GM23338 (cell line): Measurements from ENCODE around the gene NTF3. TPM values are rescaled to one million over a fixed set of nuclear protein-coding genes. Genes with fewer than 3 reads are reported as not detected.

Experiments used
- ATAC-seq: fragments of 200-7000 bp; cut with Tn5 transposase; 3 replicates; pipeline ENCODE4 v1.9.1; 2020
- DNase-seq: peaks from one replicate; pipeline ENCODE4 v3.0.0-alpha.2; 2015; ENCODE audit warnings: low spot score
- H2AFZ ChIP-seq: fragments of 200-600 bp; sonication (generic); 2 replicates; pipeline ENCODE4 v1.8.0; 2016; ENCODE audit warnings: antibody characterized with exemption, mild to moderate bottlenecking, moderate library complexity
- H3F3A ChIP-seq: fragments of 200-600 bp; sonication (generic); replicated peaks from 2 replicates; pipeline ENCODE4 v1.8.0; 2017; ENCODE audit warnings: antibody characterized with exemption, mixed run types, low read depth
- H3K27ac ChIP-seq: fragments of 200-600 bp; sonication (generic); 2 replicates; pipeline ENCODE4 v1.6.1; 2016; ENCODE audit warnings: low read depth
- H3K27me3 ChIP-seq: fragments of 200-600 bp; sonication (generic); 2 replicates; pipeline ENCODE4 v1.8.0; 2016; ENCODE audit warnings: mild to moderate bottlenecking, mixed run types, moderate library complexity; ENCODE audit not compliant: insufficient read depth
- H3K36me3 ChIP-seq: fragments of 200-600 bp; sonication (generic); 2 replicates; pipeline ENCODE4 v1.8.0; 2016; ENCODE audit warnings: mild to moderate bottlenecking; ENCODE audit not compliant: insufficient read depth
- H3K4me1 ChIP-seq: fragments of 200-600 bp; sonication (generic); 2 replicates; pipeline ENCODE4 v1.8.0; 2016; ENCODE audit warnings: mild to moderate bottlenecking, moderate library complexity; ENCODE audit not compliant: insufficient read depth
- H3K4me2 ChIP-seq: fragments of 200-600 bp; sonication (generic); 2 replicates; pipeline ENCODE4 v1.7.1; 2017; ENCODE audit warnings: mixed run types
- H3K4me3 ChIP-seq: fragments of 200-600 bp; sonication (generic); 2 replicates; pipeline ENCODE4 v1.6.1; 2016; ENCODE audit warnings: mixed run types
- H3K79me2 ChIP-seq: fragments of 200-600 bp; sonication (generic); replicated peaks from 2 replicates; pipeline ENCODE4 v1.8.0; 2017; ENCODE audit warnings: mild to moderate bottlenecking; ENCODE audit not compliant: insufficient read depth
- H3K9me2 ChIP-seq: fragments of 200-600 bp; sonication (generic); 2 replicates; pipeline ENCODE4 v1.8.0; 2017; ENCODE audit not compliant: insufficient read depth
- H4K20me1 ChIP-seq: fragments of 200-600 bp; sonication (generic); replicated peaks from 2 replicates; pipeline ENCODE4 v1.8.0; 2017; ENCODE audit warnings: mild to moderate bottlenecking; ENCODE audit not compliant: insufficient read depth
- H3K27ac Mint-ChIP-seq: 2 replicates; pipeline ENCODE4 v1.8.0; 2020; ENCODE audit warnings: inconsistent platforms, mild to moderate bottlenecking, moderate library complexity, mixed read lengths
- H3K27me3 Mint-ChIP-seq: 3 replicates; pipeline ENCODE4 v1.8.0; 2022; ENCODE audit warnings: low read depth, mild to moderate bottlenecking, moderate library complexity, mixed read lengths, inconsistent platforms; ENCODE audit not compliant: insufficient read depth, poor library complexity
- H3K36me3 Mint-ChIP-seq: 3 replicates; pipeline ENCODE4 v1.8.0; 2021; ENCODE audit warnings: low read depth, mild to moderate bottlenecking, inconsistent platforms, moderate library complexity, mixed read lengths
- H3K4me1 Mint-ChIP-seq: 3 replicates; pipeline ENCODE4 v1.8.0; 2020; ENCODE audit warnings: mild to moderate bottlenecking, inconsistent platforms, mixed read lengths
- H3K4me3 Mint-ChIP-seq: 3 replicates; pipeline ENCODE4 v1.8.0; 2021; ENCODE audit warnings: moderate library complexity, mild to moderate bottlenecking, inconsistent platforms, mixed read lengths
- H3K9me3 Mint-ChIP-seq: 3 replicates; pipeline ENCODE4 v1.8.0; 2020; ENCODE audit warnings: moderate library complexity, mild to moderate bottlenecking, inconsistent platforms, mixed read lengths
- EZH2 ChIP-seq: fragments of 200-600 bp; sonication (generic); IDR thresholded peaks from one replicate; pipeline ENCODE4 v1.8.0; 2017; ENCODE audit warnings: antibody characterized with exemption, mild to moderate bottlenecking, low read depth; ENCODE audit not compliant: unreplicated experiment
- EZH2phosphoT487 ChIP-seq: fragments of 200-600 bp; sonication (generic); IDR thresholded peaks from one replicate; pipeline ENCODE4 v1.8.1; 2018; ENCODE audit warnings: antibody characterized with exemption; ENCODE audit not compliant: unreplicated experiment
- JUNB ChIP-seq: IDR thresholded peaks from one replicate; pipeline ENCODE4 v1.6.1; 2016; ENCODE audit warnings: antibody characterized with exemption; ENCODE audit not compliant: unreplicated experiment
- NANOG ChIP-seq: IDR thresholded peaks from 2 replicates; pipeline ENCODE4 v1.6.1; 2016; ENCODE audit warnings: antibody characterized with exemption, borderline replicate concordance
- ZNF462 ChIP-seq: fragments of 250-450 bp; sonication (Bioruptor Pico); IDR thresholded peaks from 2 replicates; pipeline ENCODE4 v1.5.0; 2020; ENCODE audit warnings: mild to moderate bottlenecking, moderate library complexity
- polyA plus RNA-seq: library from polyadenylated mRNA; unstranded; fragments of >200 nt; fragmentation: Nextera tagmentation; extraction: Ambion mirVana; gene quantifications from 2 replicates; pipeline ENCODE4 v1.2.1, GENCODE V29; 2016
- total RNA-seq: library from RNA; depleted of rRNA; stranded (reverse); fragments of >200 nt; shearing (Covaris generic); gene quantifications from 2 replicates; pipeline ENCODE4 v1.2.3, GENCODE V29; 2014
- TF ChIP-seq, protein P1 (sequence below): IDR thresholded peaks from 2 replicates; pipeline ENCODE4 v1.6.1; 2016; ENCODE audit warnings: antibody characterized with exemption

Gene NTF3
- total and polyA plus RNA-seq, 2 experiments from 2014 or later = 1.2 TPM; not detected in 1

GRCh38 chr12:5524116-5524768 lies 92.3 kb downstream of the NTF3 start:
- H3K4me1 Mint-ChIP-seq = no peaks in the 10 kb centered on the region
- no peak overlapping the region for H3K4me3 ChIP-seq
- H3K36me3 Mint-ChIP-seq = no peaks in the 10 kb centered on the region
- H3K79me2 ChIP-seq = no peaks in the 10 kb centered on the region
- H3F3A ChIP-seq = no peaks in the 10 kb centered on the region
- H3K9me2 ChIP-seq = no peaks in the 10 kb centered on the region
- H3K4me3 Mint-ChIP-seq = no peak overlapping the region
- DNase-seq (no peak), ATAC-seq (no peak)
- TF ChIP-seq ZNF462 = no peak
- TF ChIP-seq JUNB = no peak
- TF ChIP-seq, protein P1, sequence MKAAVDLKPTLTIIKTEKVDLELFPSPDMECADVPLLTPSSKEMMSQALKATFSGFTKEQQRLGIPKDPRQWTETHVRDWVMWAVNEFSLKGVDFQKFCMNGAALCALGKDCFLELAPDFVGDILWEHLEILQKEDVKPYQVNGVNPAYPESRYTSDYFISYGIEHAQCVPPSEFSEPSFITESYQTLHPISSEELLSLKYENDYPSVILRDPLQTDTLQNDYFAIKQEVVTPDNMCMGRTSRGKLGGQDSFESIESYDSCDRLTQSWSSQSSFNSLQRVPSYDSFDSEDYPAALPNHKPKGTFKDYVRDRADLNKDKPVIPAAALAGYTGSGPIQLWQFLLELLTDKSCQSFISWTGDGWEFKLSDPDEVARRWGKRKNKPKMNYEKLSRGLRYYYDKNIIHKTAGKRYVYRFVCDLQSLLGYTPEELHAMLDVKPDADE = no peak
- no peak for TF ChIP-seq EZH2phosphoT487
- TF ChIP-seq EZH2 = no peak
- TF ChIP-seq NANOG = no peak
- H3K36me3 ChIP-seq = no peaks in the 10 kb centered on the region
- no peaks in the 10 kb centered on the region for H4K20me1 ChIP-seq
- H3K27ac Mint-ChIP-seq = no peak overlapping the region
- no peak overlapping the region for H3K4me2 ChIP-seq
- H3K27me3 ChIP-seq = no peaks in the 10 kb centered on the region
- H3K4me1 ChIP-seq = no peaks in the 10 kb centered on the region
- H3K27ac ChIP-seq = no peak overlapping the region
- peaks cover 3% of the 10 kb centered on the region for H3K27me3 Mint-ChIP-seq
- no peak overlapping the region for H2AFZ ChIP-seq
- no peaks in the 10 kb centered on the region for H3K9me3 Mint-ChIP-seq
